GM21825 (cell line): ENCODE data around the gene CYTH1.

Experiments
- ATAC-seq: cut with Tn5 transposase; IDR thresholded peaks from one replicate; pipeline ENCODE4 v1.9.1; 2021; ENCODE audit warnings: mild to moderate bottlenecking, moderate library complexity; ENCODE audit not compliant: unreplicated experiment

CYTH1 gene

DNA sequence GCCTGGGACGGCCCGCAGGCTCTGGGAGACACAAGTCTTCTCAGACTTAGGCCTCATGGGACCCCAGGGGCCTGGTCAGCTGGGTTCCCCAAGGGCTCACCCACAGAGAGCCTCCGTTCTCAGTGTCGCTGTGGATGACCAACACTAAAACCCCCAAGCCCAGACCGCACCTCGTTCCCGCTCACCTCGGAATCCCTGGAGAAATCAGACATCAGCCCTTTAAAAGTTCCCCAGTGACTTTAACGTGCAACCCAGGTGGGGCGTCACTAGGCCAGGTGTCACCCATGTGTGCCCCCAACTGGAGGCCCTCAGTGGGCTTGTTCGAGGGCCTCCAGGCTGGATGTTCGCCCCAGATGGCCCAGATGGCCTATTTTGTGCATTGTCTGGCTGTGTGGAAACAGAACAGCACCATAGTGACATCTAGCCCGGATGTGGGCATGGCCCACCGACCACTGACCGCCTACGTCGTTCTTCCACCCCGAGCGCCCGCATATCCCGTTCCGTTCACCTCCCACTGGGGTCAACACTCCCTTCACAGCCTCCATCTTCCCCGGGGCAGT, 152.6 kb downstream of the CYTH1 start:
- ATAC-seq, result no peak

DNA sequence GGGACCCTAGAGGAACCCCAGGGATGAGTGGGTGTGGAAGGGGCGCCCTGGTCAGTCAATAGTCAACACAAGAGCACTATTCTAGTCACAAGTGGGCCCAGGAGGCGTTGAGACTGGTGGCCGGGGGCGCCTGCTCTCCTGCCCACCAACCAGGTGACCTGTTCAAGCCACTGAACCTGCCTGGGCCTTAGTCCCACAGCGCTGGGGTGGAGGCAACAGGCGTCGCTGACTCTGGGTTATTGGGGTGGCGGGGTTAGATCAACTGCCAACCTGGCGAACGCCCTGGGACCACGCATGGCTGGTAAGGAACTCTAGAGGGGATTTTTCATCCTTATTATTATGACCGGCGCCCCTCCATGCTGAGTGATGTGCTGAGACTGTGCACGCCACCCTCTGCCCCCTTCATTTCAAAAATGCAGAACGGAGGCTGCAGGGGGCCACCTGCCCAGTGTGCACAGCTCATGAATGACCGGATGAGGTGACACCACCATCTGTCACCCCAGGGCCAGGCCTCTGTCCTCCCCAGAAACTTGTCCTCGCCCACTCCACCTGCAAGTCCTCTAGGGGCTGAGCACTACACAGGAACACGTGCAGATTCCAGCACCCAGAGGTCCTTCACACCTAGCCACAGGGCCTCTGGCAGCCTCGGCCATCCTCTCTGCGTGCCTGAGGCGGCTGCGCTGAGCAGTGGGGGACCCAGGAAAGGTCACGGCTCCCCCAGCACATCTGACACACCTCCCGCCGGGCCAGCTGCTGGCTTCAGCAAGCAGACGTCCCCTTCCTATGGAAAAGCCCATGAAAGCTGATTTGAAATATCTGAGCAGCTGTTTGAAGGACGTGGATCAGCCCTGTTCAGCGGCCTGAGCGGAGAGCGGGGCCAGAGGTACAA, 153.3 kb downstream of the CYTH1 start:
- ATAC-seq, result no peak

GRCh38 chr17:78624324-78625151, 157.5 kb downstream of the CYTH1 start:
- no peak for ATAC-seq
